ENCODE results near the gene IDI1. TPM values are rescaled to one million over a fixed set of nuclear protein-coding genes. Genes with fewer than 3 reads are reported as not detected.

Gene IDI1
- total and polyA plus RNA-seq, 2 experiments from 2014 or later = 33.7 to 42.9 TPM

DNA sequence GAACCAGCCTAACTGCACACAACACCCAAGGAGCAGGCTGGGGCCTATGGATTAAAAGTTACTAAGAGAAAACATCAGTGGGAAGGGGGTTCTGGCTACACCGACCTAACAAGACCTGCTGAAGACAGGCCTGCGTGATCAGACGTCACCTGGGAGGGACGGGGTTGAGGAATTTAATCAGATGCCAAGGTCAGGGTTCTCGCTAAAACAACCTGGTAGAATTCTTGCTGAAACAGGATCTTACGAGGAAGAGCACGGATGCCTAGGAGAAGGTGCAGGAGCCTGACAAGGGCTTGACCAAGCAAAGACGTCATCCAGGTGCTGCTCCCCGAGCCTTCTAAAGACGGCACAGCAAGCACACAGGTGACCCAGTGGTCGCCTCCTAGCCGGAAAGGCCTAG lies 24.8 kb downstream of the IDI1 start:
- no peaks in the 10 kb centered on the region for H3K9me2 ChIP-seq (ENCODE audit: insufficient read depth)
- H2AFZ ChIP-seq = no peak overlapping the region
- H4K20me1 ChIP-seq (ENCODE audit: insufficient read depth) = no peaks in the 10 kb centered on the region
- 0 out of 2 replicates have a peak, but pooled peaks cover 4% of the 10 kb centered on the region for H3F3A ChIP-seq (ENCODE audit: insufficient read depth)
- DNase-seq = no peak
- in situ Hi-C loops (cut with MboI) = no loop called here
- no peak for TF ChIP-seq EZH2 (IDR thresholded peaks at IDR 0.05; ENCODE audit: insufficient read depth, poor library complexity, severe bottlenecking)
- no peak for TF ChIP-seq EZH2phosphoT487 (IDR thresholded peaks at IDR 0.05; ENCODE audit: insufficient read depth, low read depth)
- no peaks in the 10 kb centered on the region for H3K27me3 ChIP-seq (replicated peaks; ENCODE audit: insufficient read depth)
- no peaks in the 10 kb centered on the region for H3K36me3 ChIP-seq (ENCODE audit: low read depth)
- H3K9me3 ChIP-seq (ENCODE audit: low read depth) = no peaks in the 10 kb centered on the region
- H3K79me2 ChIP-seq (ENCODE audit: insufficient read depth) = no peaks in the 10 kb centered on the region
- no peak overlapping the region for H3K9ac ChIP-seq
- H3K4me3 ChIP-seq = no peak overlapping the region
- H3K4me2 ChIP-seq (ENCODE audit: unreplicated experiment) = no peak overlapping the region
- H3K4me1 ChIP-seq (ENCODE audit: insufficient read depth) = no peaks in the 10 kb centered on the region
- no peak overlapping the region for H3K27ac ChIP-seq
- 88 to 90% methylated on average over 12 of the region's 12 CpGs for WGBS, 2 experiments (ENCODE audit: low coverage in 1 of 2, low lambda C conversion rate in 2 of 2, missing lambda C conversion rate in 2 of 2)

DNA sequence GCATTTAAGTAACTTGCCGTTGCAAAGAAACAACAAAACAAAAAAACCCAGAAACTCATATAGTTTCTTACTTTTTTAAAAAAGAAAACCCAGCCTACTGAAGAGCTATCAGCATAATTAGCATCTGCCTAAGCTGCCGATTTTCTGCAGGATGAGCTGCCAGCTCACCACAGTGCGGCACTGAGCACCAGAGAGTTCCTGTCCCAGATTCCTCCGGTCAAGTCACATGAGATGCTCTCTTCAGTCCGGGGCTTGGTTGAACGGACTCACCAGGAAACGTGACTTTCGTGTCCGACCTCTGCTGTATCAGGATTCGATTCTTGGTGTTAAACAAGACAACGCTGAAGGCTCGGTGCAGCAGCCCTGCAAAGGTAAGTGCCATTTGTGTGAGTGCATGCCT lies 26.5 kb downstream of the IDI1 start:
- WGBS, 2 experiments (ENCODE audit: low coverage in 1 of 2, low lambda C conversion rate in 2 of 2, missing lambda C conversion rate in 2 of 2) = 74 to 77% methylated on average over 12 of the region's 12 CpGs
- Histone ChIP-seq H3K4me1 (ENCODE audit: insufficient read depth) (no peaks in the 10 kb centered on the region), H3K27me3 (replicated peaks; ENCODE audit: insufficient read depth) (no peaks in the 10 kb centered on the region), H3K79me2 (ENCODE audit: insufficient read depth) (no peaks in the 10 kb centered on the region), H3K27ac (no peak overlapping the region), H3K9me3 (ENCODE audit: low read depth) (no peaks in the 10 kb centered on the region), H3F3A (ENCODE audit: insufficient read depth) (0 out of 2 replicates have a peak, but pooled peaks cover 4% of the 10 kb centered on the region), H4K20me1 (ENCODE audit: insufficient read depth) (no peaks in the 10 kb centered on the region), H3K36me3 (ENCODE audit: low read depth) (peaks cover 11% of the 10 kb centered on the region), H3K4me3 (no peak overlapping the region), H3K9ac (no peak overlapping the region), H2AFZ (no peak overlapping the region), H3K4me2 (ENCODE audit: unreplicated experiment) (no peak overlapping the region), H3K9me2 (ENCODE audit: insufficient read depth) (no peaks in the 10 kb centered on the region)
- TF ChIP-seq EZH2 (IDR thresholded peaks at IDR 0.05; ENCODE audit: insufficient read depth, poor library complexity, severe bottlenecking) (no peak), EZH2phosphoT487 (IDR thresholded peaks at IDR 0.05; ENCODE audit: insufficient read depth, low read depth) (no peak)
- in situ Hi-C loops (cut with MboI) = no loop called here
- DNase-seq = no peak

DNA sequence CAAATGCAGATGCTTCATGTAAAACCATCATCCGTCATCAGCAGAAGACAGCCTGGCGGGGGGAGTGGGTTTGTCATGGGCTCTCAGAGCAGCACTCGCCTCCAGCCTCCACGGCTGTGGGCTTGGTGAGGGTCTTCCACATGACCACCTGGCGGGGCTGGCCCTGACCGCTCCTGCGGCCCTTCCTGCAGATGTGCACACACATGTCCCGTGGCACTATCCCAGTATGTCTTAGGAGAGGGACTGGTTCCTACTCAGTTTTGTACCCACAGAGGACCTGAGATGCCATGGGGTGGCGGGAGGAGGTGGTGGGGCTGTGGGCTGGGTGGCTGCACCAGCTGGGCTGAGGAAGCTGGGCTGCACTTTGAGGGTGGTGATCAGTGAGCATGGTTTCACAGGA lies 28.0 kb downstream of the IDI1 start:
- no peaks in the 10 kb centered on the region for H3K9me3 ChIP-seq (ENCODE audit: low read depth)
- in situ Hi-C loops (cut with MboI) = no loop called here
- peaks cover 25% of the 10 kb centered on the region for H3K36me3 ChIP-seq (ENCODE audit: low read depth)
- 77 to 88% methylated on average over 9 of the region's 9 CpGs for WGBS, 2 experiments (ENCODE audit: low coverage in 1 of 2, low lambda C conversion rate in 2 of 2, missing lambda C conversion rate in 2 of 2)
- no peak overlapping the region for H3K27ac ChIP-seq
- no peaks in the 10 kb centered on the region for H3K27me3 ChIP-seq (replicated peaks; ENCODE audit: insufficient read depth)
- H3K9ac ChIP-seq = no peak overlapping the region
- no peak overlapping the region for H3K4me3 ChIP-seq
- H3K4me1 ChIP-seq (ENCODE audit: insufficient read depth) = no peaks in the 10 kb centered on the region
- H3K79me2 ChIP-seq (ENCODE audit: insufficient read depth) = no peaks in the 10 kb centered on the region
- H2AFZ ChIP-seq = no peak overlapping the region
- no peaks in the 10 kb centered on the region for H3K9me2 ChIP-seq (ENCODE audit: insufficient read depth)
- peaks cover 17% of the 10 kb centered on the region for H3F3A ChIP-seq (ENCODE audit: insufficient read depth)
- H4K20me1 ChIP-seq (ENCODE audit: insufficient read depth) = no peaks in the 10 kb centered on the region
- H3K4me2 ChIP-seq (ENCODE audit: unreplicated experiment) = no peak overlapping the region
- TF ChIP-seq EZH2phosphoT487 (IDR thresholded peaks at IDR 0.05; ENCODE audit: insufficient read depth, low read depth) (no peak), EZH2 (IDR thresholded peaks at IDR 0.05; ENCODE audit: insufficient read depth, poor library complexity, severe bottlenecking) (no peak)
- no peak for DNase-seq

GRCh38 chr10:1020460-1020859 lies 28.5 kb downstream of the IDI1 start:
- no peak for DNase-seq
- Histone ChIP-seq H4K20me1 (ENCODE audit: insufficient read depth) (no peaks in the 10 kb centered on the region), H3K9ac (no peak overlapping the region), H3K27me3 (replicated peaks; ENCODE audit: insufficient read depth) (no peaks in the 10 kb centered on the region), H3K4me2 (ENCODE audit: unreplicated experiment) (no peak overlapping the region), H3K9me3 (ENCODE audit: low read depth) (no peaks in the 10 kb centered on the region), H3K79me2 (ENCODE audit: insufficient read depth) (no peaks in the 10 kb centered on the region), H3F3A (ENCODE audit: insufficient read depth) (peaks cover 17% of the 10 kb centered on the region), H3K36me3 (ENCODE audit: low read depth) (peaks cover 25% of the 10 kb centered on the region), H2AFZ (no peak overlapping the region), H3K4me3 (no peak overlapping the region), H3K9me2 (ENCODE audit: insufficient read depth) (no peaks in the 10 kb centered on the region), H3K27ac (no peak overlapping the region), H3K4me1 (ENCODE audit: insufficient read depth) (no peaks in the 10 kb centered on the region)
- WGBS, 2 experiments (ENCODE audit: low coverage in 1 of 2, low lambda C conversion rate in 2 of 2, missing lambda C conversion rate in 2 of 2) = 74 to 89% methylated on average over 10 of the region's 10 CpGs
- in situ Hi-C loops (cut with MboI) = no loop called here
- TF ChIP-seq EZH2phosphoT487 (IDR thresholded peaks at IDR 0.05; ENCODE audit: insufficient read depth, low read depth) = no peak
- no peak for TF ChIP-seq EZH2 (IDR thresholded peaks at IDR 0.05; ENCODE audit: insufficient read depth, poor library complexity, severe bottlenecking)

- Histone ChIP-seq H3K9me3 (ENCODE audit: low read depth) (no peaks in the 10 kb centered on the region), H3K9ac (no peak overlapping the region), H3K27me3 (replicated peaks; ENCODE audit: insufficient read depth) (no peaks in the 10 kb centered on the region), H3F3A (ENCODE audit: insufficient read depth) (peaks cover 17% of the 10 kb centered on the region), H3K4me1 (ENCODE audit: insufficient read depth) (no peaks in the 10 kb centered on the region), H2AFZ (no peak overlapping the region), H3K79me2 (ENCODE audit: insufficient read depth) (no peaks in the 10 kb centered on the region), H3K4me3 (no peak overlapping the region), H3K4me2 (ENCODE audit: unreplicated experiment) (no peak overlapping the region), H3K9me2 (ENCODE audit: insufficient read depth) (no peaks in the 10 kb centered on the region), H3K36me3 (ENCODE audit: low read depth) (peaks cover 33% of the 10 kb centered on the region), H4K20me1 (ENCODE audit: insufficient read depth) (no peaks in the 10 kb centered on the region), H3K27ac (no peak overlapping the region)
- DNase-seq = no peak
- WGBS, 2 experiments (ENCODE audit: low coverage in 1 of 2, low lambda C conversion rate in 2 of 2, missing lambda C conversion rate in 2 of 2) = 94 to 96% methylated on average over 10 of the region's 10 CpGs
- in situ Hi-C loops (cut with MboI) = no loop called here
- TF ChIP-seq EZH2 (IDR thresholded peaks at IDR 0.05; ENCODE audit: insufficient read depth, poor library complexity, severe bottlenecking) (no peak), EZH2phosphoT487 (IDR thresholded peaks at IDR 0.05; ENCODE audit: insufficient read depth, low read depth) (no peak)
Measured at GRCh38 chr10:1019362-1019761, 29.6 kb downstream of the IDI1 start.
